ENCODE results near the gene KCTD13. TPM values are rescaled to one million over a fixed set of nuclear protein-coding genes. Genes with fewer than 3 reads are reported as not detected.
"Not testable (repeated sequence)": the region's sequence is repeated elsewhere in the genome, so short reads cannot be mapped to it uniquely, and the experiment has no call there.

KCTD13 gene
- total RNA-seq, 1 donor from 2014 or later, result 38.2 TPM

DNA sequence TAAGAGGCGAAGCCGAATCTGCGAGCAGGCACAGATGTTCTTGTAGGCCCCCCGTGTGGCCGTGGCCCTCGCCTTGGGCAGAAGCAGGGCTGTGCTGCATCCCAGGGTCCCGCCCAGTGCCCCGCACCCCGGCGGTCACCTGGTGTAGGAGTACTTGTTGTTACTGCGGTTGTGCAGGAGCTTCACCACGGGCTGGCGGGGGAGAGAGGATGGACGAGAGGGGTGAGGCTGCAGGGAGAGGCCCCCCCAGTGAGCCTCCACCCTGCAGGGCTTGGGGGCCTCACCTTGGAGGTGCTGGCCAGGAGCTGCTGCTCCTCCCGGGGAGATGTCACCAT lies 14.4 kb downstream of the KCTD13 start:
- Histone ChIP-seq H3K4me3 (ENCODE audit: low read depth, low read length) (no peak overlapping the region), H3K27me3 (ENCODE audit: control insufficient read depth, insufficient read depth, low read length) (no peaks in the 10 kb centered on the region), H3K36me3 (ENCODE audit: control insufficient read depth, insufficient read depth, low read length) (no peaks in the 10 kb centered on the region)
- TF ChIP-seq, protein P1, sequence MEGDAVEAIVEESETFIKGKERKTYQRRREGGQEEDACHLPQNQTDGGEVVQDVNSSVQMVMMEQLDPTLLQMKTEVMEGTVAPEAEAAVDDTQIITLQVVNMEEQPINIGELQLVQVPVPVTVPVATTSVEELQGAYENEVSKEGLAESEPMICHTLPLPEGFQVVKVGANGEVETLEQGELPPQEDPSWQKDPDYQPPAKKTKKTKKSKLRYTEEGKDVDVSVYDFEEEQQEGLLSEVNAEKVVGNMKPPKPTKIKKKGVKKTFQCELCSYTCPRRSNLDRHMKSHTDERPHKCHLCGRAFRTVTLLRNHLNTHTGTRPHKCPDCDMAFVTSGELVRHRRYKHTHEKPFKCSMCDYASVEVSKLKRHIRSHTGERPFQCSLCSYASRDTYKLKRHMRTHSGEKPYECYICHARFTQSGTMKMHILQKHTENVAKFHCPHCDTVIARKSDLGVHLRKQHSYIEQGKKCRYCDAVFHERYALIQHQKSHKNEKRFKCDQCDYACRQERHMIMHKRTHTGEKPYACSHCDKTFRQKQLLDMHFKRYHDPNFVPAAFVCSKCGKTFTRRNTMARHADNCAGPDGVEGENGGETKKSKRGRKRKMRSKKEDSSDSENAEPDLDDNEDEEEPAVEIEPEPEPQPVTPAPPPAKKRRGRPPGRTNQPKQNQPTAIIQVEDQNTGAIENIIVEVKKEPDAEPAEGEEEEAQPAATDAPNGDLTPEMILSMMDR (IDR thresholded peaks at IDR 0.05; ENCODE audit: insufficient read depth, low read length, poor library complexity, severe bottlenecking), result no peak
- DNase-seq (ENCODE audit: low read depth), result no peak

DNA sequence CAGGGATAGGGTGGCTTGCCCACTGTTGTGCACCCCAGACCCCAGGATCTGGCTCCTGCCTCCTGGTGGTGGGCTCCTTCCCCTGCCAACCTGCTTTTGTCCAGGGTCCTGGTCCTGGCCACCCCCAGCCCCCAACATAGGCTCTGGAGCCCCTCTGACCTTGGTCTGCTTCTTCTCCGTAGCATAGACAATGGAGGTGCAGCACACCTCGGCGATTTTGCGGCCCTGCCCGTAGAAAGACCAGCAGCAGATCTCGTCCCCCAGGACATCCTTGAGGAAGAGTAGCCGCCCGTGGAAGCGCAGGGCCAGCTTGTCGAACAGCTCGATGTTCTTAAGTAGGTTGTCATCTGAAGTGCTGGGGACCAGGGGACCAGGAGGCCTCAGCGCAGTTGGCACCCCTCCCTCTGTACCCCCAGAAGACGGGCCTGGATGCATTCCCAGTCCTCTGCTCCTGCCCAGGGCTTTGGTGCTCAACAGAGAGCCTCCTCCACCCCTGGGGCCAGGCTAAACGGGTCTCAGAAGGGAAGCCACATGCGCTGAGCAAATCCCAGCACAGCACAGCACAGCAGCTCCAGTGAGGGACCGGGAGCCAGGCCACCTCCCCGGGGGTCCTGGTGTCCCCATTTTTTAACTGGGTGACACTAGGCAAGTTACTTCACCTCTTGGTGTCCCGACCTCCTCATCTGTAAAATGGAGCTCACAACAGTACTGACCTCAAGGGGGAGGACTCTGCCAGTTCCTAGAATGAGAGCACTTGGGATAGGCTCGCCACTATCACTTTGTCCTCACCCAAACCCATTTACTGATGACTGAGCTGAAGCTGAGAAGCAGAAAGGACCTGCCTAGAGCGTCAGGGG lies 15.0 kb downstream of the KCTD13 start:
- H3K4me3 ChIP-seq (ENCODE audit: low read depth, low read length), result no peak overlapping the region
- TF ChIP-seq, protein P1 (IDR thresholded peaks at IDR 0.05; ENCODE audit: insufficient read depth, low read length, poor library complexity, severe bottlenecking), result no peak
- no peaks in the 10 kb centered on the region for H3K36me3 ChIP-seq (ENCODE audit: control insufficient read depth, insufficient read depth, low read length)
- no peak for DNase-seq (ENCODE audit: low read depth)
- H3K27me3 ChIP-seq (ENCODE audit: control insufficient read depth, insufficient read depth, low read length), result no peaks in the 10 kb centered on the region

DNA sequence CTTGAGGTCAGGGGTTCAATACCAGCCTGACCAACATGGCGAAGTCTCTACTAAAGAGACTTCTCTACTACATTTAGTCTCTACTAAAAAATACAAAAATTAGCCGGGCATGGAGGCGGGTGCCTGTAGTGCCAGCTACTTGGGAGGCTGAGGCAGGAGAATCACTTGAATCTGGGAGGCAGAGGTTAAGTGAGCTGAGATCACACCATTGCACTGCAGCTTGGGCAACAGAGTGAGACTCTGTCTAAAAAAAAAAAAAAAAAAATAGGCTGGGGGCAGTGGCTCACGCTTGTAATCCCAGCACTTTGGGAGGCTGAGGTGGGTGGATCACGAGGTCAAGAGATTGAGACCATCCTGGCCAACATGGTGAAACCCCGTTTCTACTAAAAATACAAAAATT lies 16.2 kb downstream of the KCTD13 start:
- H3K36me3 ChIP-seq (ENCODE audit: control insufficient read depth, insufficient read depth, low read length); H3K27me3 ChIP-seq (ENCODE audit: control insufficient read depth, insufficient read depth, low read length); H3K4me3 ChIP-seq (ENCODE audit: low read depth, low read length); DNase-seq (ENCODE audit: low read depth): not testable (repeated sequence)

DNA sequence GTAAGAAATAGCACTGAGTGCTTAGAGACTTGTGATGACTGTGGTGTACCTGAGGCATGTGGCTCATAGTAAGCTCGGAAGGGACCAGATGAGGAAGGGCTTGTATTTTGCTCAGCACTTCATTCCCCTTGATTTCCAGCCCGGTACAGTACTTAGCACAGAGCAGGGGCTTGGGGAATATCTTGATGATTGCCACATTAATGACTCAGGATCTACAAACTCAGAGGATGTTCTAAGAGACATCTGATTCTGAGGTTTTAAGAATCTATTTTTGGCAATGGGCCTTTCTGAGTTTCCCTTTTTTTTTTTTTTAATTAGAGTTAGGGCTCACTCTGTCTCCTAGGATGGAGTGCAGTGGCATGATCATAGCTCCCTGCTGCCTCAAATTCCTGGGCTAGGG lies 16.6 kb downstream of the KCTD13 start:
- Histone ChIP-seq H3K36me3 (ENCODE audit: control insufficient read depth, insufficient read depth, low read length) (no peaks in the 10 kb centered on the region), H3K4me3 (ENCODE audit: low read depth, low read length) (no peak overlapping the region), H3K27me3 (ENCODE audit: control insufficient read depth, insufficient read depth, low read length) (no peaks in the 10 kb centered on the region)
- DNase-seq (ENCODE audit: low read depth), result no peak
- TF ChIP-seq, protein P1 (IDR thresholded peaks at IDR 0.05; ENCODE audit: insufficient read depth, low read length, poor library complexity, severe bottlenecking), result no peak

DNA sequence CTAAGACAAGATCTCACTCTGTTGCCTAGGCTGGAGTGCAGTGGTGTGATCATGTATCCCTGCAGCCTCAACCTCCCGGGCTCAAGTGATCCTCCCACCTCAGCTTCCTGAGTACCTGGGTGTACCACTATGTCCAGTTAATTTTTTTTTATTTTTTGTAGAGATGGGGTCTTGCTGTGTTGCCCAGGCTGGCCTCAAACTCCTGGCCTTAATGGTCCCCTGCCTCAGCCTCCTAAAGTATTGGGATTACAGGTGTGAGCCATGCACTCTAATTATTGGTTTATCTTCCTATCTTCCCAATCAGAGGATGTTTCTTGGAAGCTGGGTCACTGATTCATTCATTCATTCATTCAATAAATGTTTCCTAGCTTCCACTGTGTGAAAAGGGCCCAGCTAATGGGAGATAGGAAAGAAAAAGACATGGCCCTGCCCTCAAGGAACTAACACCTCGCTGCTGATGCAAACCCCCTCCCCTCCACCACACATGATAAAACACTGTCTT lies 17.3 kb downstream of the KCTD13 start:
- no peaks in the 10 kb centered on the region for H3K27me3 ChIP-seq (ENCODE audit: control insufficient read depth, insufficient read depth, low read length)
- TF ChIP-seq, protein P1 (IDR thresholded peaks at IDR 0.05; ENCODE audit: insufficient read depth, low read length, poor library complexity, severe bottlenecking), result no peak
- no peak for DNase-seq (ENCODE audit: low read depth)
- no peak overlapping the region for H3K4me3 ChIP-seq (ENCODE audit: low read depth, low read length)
- no peaks in the 10 kb centered on the region for H3K36me3 ChIP-seq (ENCODE audit: control insufficient read depth, insufficient read depth, low read length)

DNA sequence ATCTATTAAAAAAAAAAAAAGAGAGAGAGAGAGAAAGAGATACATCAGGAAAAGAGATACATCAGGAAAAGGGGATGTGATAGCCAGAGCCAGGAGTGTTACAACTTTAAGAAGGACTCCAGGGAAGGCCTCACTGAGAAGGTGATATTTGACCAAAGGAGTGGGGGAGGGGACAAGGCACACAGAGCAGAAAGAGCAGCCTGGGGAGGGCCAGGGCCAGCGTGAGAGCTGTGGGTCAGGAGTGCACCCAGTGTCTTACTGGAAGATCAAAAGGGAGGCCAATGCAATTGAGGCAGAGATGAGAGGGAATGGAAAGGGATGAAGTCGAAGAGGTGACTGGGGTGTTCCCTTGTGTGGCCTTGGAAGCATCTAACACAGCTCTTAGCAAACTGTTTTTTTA lies 18.1 kb downstream of the KCTD13 start:
- Histone ChIP-seq H3K36me3 (ENCODE audit: control insufficient read depth, insufficient read depth, low read length) (no peaks in the 10 kb centered on the region), H3K4me3 (ENCODE audit: low read depth, low read length) (no peak overlapping the region), H3K27me3 (ENCODE audit: control insufficient read depth, insufficient read depth, low read length) (no peaks in the 10 kb centered on the region)
- DNase-seq (ENCODE audit: low read depth), result no peak
- TF ChIP-seq, protein P1 (IDR thresholded peaks at IDR 0.05; ENCODE audit: insufficient read depth, low read length, poor library complexity, severe bottlenecking), result no peak
